NT2/D1 (cell line): Measurements from ENCODE around the gene OTUD3.

ENCODE experiments used
- DNase-seq: peaks from one replicate; pipeline ENCODE4 v3.0.0-alpha.2; 2011; ENCODE audit warnings: low read depth, low spot score
- H3K27me3 ChIP-seq: 2 replicates; pipeline ENCODE4 v1.6.0; 2011; ENCODE audit warnings: mild to moderate bottlenecking; ENCODE audit not compliant: insufficient read length, insufficient read depth
- H3K36me3 ChIP-seq: 2 replicates; pipeline ENCODE4 v1.6.1; 2011; ENCODE audit warnings: mild to moderate bottlenecking, low read length, mixed read lengths; ENCODE audit not compliant: insufficient read depth, insufficient read length
- H3K4me1 ChIP-seq: 2 replicates; pipeline ENCODE4 v1.5.1; 2011; ENCODE audit not compliant: insufficient read depth, insufficient read length
- H3K4me3 ChIP-seq: 2 replicates; pipeline ENCODE4 v1.5.1; 2011; ENCODE audit warnings: low read depth; ENCODE audit not compliant: insufficient read length
- H3K9ac ChIP-seq: 2 replicates; pipeline ENCODE4 v1.6.0; 2011; ENCODE audit warnings: low read depth; ENCODE audit not compliant: insufficient read length
- H3K9me3 ChIP-seq: 2 replicates; pipeline ENCODE4 v1.5.1; 2011; ENCODE audit warnings: mild to moderate bottlenecking, low read length; ENCODE audit not compliant: insufficient read depth
- SUZ12 ChIP-seq: IDR thresholded peaks from 2 replicates; pipeline ENCODE4 v1.6.1; 2011; ENCODE audit not compliant: insufficient read length, insufficient read depth; ENCODE audit errors: extremely low read depth
- YY1 ChIP-seq: IDR thresholded peaks from 2 replicates; pipeline ENCODE4 v1.6.1; 2011; ENCODE audit not compliant: insufficient read length, insufficient read depth
- ZNF274 ChIP-seq: IDR thresholded peaks from 2 replicates; pipeline ENCODE4 v1.6.1; 2011; ENCODE audit warnings: mild to moderate bottlenecking, low read depth, low read length

The OTUD3 gene

DNA sequence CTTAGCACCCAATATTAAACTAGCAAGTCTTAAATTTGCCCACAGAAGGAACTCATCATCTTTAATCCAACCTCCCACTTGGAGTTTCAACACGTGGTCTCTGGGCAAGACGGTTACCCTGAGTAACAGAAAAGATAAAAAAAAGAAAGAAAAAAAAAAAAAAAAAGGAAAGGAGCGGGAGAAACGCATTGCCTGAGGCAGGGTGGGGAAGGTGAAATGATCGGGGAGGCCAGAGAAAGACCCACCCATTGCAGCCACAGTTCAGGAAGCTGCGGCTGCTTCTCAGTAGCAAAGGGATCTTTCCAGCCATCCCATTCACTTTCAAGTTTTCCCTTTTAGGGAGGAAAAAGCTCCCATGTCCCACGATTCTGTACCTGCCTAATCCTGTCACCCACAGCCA, 32.0 kb upstream of the OTUD3 start:
- DNase-seq: peak; percentile 1
- Histone ChIP-seq H3K4me1 (no peaks in the 10 kb centered on the region), H3K9me3 (no peaks in the 10 kb centered on the region), H3K27me3 (no peaks in the 10 kb centered on the region), H3K9ac (no peak overlapping the region), H3K36me3 (no peaks in the 10 kb centered on the region), H3K4me3 (no peak overlapping the region)
- TF ChIP-seq YY1 (no peak), SUZ12 (no peak), ZNF274 (no peak)

DNA sequence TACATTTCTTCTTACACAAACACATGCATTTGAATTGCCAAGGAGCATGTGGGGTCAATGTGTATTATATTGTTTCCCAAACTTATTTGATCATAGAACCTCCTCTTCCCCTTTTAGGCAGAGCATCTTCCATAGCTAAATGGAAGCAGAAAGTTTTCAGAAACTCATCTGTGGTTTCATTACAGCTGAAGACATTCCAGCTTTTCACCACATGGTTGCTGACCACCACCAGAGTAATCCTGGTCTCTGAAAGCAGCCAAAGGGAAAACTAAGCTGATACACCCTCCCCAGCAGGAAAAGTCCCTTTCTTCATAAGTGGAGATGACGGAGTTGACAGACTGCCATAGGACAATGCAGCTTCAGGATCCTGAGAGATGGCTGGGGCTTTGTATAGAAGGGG, 30.2 kb upstream of the OTUD3 start:
- H3K4me1 ChIP-seq: no peaks in the 10 kb centered on the region
- no peak for DNase-seq
- H3K9me3 ChIP-seq: no peaks in the 10 kb centered on the region
- H3K36me3 ChIP-seq: no peaks in the 10 kb centered on the region
- H3K27me3 ChIP-seq: no peaks in the 10 kb centered on the region
- no peak for TF ChIP-seq SUZ12
- TF ChIP-seq YY1: no peak
- no peak for TF ChIP-seq ZNF274
- H3K4me3 ChIP-seq: no peak overlapping the region
- no peak overlapping the region for H3K9ac ChIP-seq

DNA sequence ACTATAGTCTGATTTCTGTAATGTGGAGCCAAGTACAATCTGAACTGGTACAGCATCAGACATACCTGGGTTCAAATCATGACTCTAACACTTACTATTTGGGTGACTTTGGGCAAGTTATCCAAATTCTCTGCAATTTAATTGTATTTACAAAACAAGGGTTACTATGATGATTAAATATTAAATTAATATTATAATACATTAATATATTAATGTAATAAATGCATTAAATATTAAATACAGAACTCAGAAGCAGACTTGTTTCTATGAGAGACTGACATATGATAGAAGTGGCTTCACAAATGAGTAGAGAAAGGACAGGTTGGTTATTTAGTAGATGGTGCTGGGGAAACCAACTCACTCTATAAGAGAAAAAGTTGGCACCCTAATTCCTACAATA, 27.3 kb upstream of the OTUD3 start:
- TF ChIP-seq ZNF274: no peak
- TF ChIP-seq SUZ12: no peak
- TF ChIP-seq YY1: no peak
- no peak overlapping the region for H3K9ac ChIP-seq
- no peaks in the 10 kb centered on the region for H3K4me1 ChIP-seq
- no peak for DNase-seq
- H3K4me3 ChIP-seq: no peak overlapping the region
- H3K36me3 ChIP-seq: no peaks in the 10 kb centered on the region
- no peaks in the 10 kb centered on the region for H3K27me3 ChIP-seq
- no peaks in the 10 kb centered on the region for H3K9me3 ChIP-seq

DNA sequence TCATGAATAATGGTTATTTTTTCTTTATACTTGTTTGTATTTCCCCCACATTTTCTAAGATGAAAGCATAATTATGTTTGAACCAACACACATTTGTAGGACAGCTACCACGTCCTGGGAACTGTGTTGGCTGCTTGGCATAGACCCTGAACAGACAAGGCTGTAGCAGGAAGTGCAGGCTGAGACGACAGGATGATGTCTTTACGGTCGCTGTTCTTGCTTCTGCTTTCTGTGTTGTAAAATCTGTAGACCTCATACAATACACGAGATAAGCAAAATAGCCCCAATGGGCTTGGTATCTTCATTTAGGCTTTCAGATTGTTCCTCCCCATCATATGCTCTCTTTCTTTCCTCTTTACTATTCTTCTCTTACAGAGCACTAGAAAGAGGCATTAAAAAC, 23.3 kb upstream of the OTUD3 start:
- H3K9me3 ChIP-seq: 0 out of 2 replicates have a peak, but pooled peaks cover 10% of the 10 kb centered on the region
- no peaks in the 10 kb centered on the region for H3K4me1 ChIP-seq
- no peak for DNase-seq

DNA sequence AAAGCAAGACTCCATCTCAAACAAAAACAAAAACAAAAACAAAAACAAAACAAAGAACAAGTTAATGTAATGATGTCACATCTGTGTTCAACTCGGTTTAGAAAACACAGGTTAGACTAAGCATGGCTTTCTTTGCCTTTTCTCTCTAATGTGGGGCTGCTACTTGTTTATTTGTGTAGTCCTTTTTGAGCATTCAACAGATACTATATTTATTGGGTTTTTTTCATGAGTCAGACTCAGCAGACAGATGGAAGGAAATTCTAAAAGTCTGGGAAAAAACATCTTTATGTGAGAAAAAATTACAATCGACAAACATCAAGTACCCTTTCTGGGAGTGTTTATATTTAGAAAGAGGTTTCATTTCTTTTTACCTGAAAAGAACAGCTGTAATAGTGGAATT, 22.3 kb upstream of the OTUD3 start:
- H3K36me3 ChIP-seq: no peaks in the 10 kb centered on the region
- H3K4me1 ChIP-seq: no peaks in the 10 kb centered on the region
- H3K4me3 ChIP-seq: no peak overlapping the region
- H3K9ac ChIP-seq: no peak overlapping the region
- no peak for TF ChIP-seq ZNF274
- no peak for TF ChIP-seq YY1
- TF ChIP-seq SUZ12: no peak
- 0 out of 2 replicates have a peak, but pooled peaks cover 10% of the 10 kb centered on the region for H3K9me3 ChIP-seq
- no peak for DNase-seq
- H3K27me3 ChIP-seq: no peaks in the 10 kb centered on the region

More for the DNA sequence above, 23.3 kb upstream of the OTUD3 start:
- Histone ChIP-seq H3K9ac (no peak overlapping the region), H3K27me3 (no peaks in the 10 kb centered on the region), H3K4me3 (no peak overlapping the region), H3K36me3 (no peaks in the 10 kb centered on the region)
- no peak for TF ChIP-seq ZNF274
- TF ChIP-seq SUZ12: no peak
- TF ChIP-seq YY1: no peak

DNA sequence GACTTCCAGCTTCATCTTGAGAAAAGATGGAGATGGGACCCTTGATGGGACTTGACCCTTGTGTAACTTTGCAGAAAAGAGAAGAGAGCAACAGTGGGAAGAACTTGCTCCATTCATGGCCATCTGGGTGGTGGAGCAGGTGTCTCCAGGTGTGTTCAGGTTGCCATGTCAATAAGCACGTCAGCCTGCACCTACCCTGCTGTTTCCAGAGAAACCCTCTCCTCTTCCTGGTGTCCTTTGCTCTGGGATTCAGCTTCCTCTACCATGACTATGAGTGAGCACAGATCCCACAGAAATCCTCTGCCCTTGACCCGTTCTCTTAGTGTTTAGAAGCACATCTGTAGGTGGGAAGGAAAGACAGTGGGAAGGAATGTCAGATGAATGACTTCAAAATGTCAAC, 21.8 kb upstream of the OTUD3 start:
- Histone ChIP-seq H3K9me3 (0 out of 2 replicates have a peak, but pooled peaks cover 10% of the 10 kb centered on the region), H3K36me3 (no peaks in the 10 kb centered on the region), H3K4me3 (no peak overlapping the region), H3K4me1 (no peaks in the 10 kb centered on the region), H3K27me3 (no peaks in the 10 kb centered on the region), H3K9ac (no peak overlapping the region)
- TF ChIP-seq YY1 (no peak), ZNF274 (no peak), SUZ12 (no peak)
- DNase-seq: no peak

DNA sequence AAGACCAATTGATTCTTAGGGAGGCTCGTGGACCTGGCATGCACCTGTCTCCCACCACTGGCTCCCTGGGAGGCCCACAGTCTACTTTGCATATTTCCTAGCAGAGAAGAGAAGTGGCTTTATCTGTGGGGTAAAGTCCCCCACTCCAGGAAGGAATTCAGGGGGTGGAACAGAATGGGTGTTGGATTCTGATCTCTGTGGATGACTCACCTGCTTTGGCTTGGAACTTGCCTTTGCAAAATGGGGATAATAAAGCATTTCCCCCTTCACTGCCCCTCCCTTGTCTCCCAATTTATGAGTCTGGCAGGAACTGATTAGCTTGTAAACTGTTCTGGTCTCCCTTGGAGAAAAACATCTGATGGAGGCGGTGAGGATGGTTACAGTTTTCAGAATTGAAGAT, 21.2 kb upstream of the OTUD3 start:
- Histone ChIP-seq H3K36me3 (no peaks in the 10 kb centered on the region), H3K9ac (no peak overlapping the region), H3K4me1 (no peaks in the 10 kb centered on the region), H3K4me3 (no peak overlapping the region), H3K9me3 (0 out of 2 replicates have a peak, but pooled peaks cover 10% of the 10 kb centered on the region), H3K27me3 (no peaks in the 10 kb centered on the region)
- TF ChIP-seq SUZ12 (no peak), ZNF274 (no peak), YY1 (no peak)
- DNase-seq: no peak

DNA sequence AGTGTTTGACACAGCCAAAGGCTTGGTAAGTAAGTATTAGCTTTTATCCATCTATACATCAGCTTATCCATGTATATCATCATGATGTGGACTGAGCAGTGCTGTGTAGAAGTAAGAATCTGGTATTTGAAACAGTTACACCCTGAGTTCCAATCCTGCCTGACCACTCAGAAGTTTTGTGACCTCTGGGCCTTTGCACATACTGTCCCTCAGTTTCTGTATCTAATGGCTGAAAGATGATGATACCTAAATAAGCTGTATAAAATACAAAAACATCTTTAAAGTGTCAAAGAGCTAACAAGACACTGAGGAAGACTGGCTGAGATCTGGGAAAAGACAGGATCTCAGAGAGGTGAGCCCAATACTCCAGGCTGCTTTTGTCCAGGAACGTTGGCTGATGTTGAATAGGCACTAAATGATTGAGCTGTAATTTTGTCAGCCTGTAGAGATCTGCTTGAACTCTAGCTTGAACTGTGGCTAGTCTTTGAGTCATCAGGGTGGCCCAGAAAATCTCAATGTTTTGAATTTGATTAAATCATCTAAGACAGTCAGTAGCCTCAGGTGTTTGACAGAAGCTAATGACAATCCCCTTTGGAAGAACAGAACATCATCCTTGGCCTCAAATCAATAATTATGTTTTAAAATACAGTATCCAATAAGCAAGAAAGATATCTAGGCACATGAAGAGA, 20.2 kb upstream of the OTUD3 start:
- H3K9ac ChIP-seq: no peak overlapping the region

More for the DNA sequence above, 20.2 kb upstream of the OTUD3 start:
- TF ChIP-seq ZNF274 (no peak), YY1 (no peak), SUZ12 (no peak)
- 0 out of 2 replicates have a peak, but pooled peaks cover 10% of the 10 kb centered on the region for H3K9me3 ChIP-seq
- no peak for DNase-seq
- no peaks in the 10 kb centered on the region for H3K36me3 ChIP-seq
- no peak overlapping the region for H3K4me3 ChIP-seq
- no peaks in the 10 kb centered on the region for H3K4me1 ChIP-seq
- H3K27me3 ChIP-seq: no peaks in the 10 kb centered on the region
